Parathyroid adenoma (tissue), 2 donors: ENCODE measurements around the gene SLC25A11.
A peak's percentile ranks its signal among the peaks of the same experiment; 100 is the strongest.

ENCODE experiments used
- H2AFZ ChIP-seq: fragments of 300-600 bp; sonication (generic); one replicate; pipeline ENCODE4 v1.7.0; 2017; ENCODE audit warnings: antibody characterized with exemption, mild to moderate bottlenecking
- H3K27ac ChIP-seq: fragments of 300-600 bp; sonication (generic); one replicate; pipeline ENCODE4 v1.7.0; 2017
- H3K27me3 ChIP-seq: fragments of 300-600 bp; sonication (generic); one replicate; pipeline ENCODE4 v1.7.0; 2017; ENCODE audit warnings: low read length; ENCODE audit not compliant: control insufficient read depth, insufficient read depth
- H3K36me3 ChIP-seq: fragments of 300-600 bp; sonication (generic); one replicate; pipeline ENCODE4 v1.7.0; 2017; ENCODE audit warnings: low read length; ENCODE audit not compliant: control insufficient read depth, insufficient read depth
- H3K4me1 ChIP-seq: fragments of 300-600 bp; sonication (generic); one replicate; pipeline ENCODE4 v1.7.0; 2017; ENCODE audit warnings: control low read depth
- H3K4me2 ChIP-seq: fragments of 300-600 bp; sonication (generic); one replicate; pipeline ENCODE4 v1.7.0; 2017; ENCODE audit warnings: low read length
- H3K4me3 ChIP-seq: fragments of 300-600 bp; sonication (generic); one replicate; pipeline ENCODE4 v1.7.0; 2017; ENCODE audit warnings: low read depth, low read length
- H3K79me2 ChIP-seq: fragments of 300-600 bp; sonication (generic); one replicate; pipeline ENCODE4 v1.7.0; 2017; ENCODE audit warnings: control low read depth
- H3K9ac ChIP-seq: fragments of 300-600 bp; sonication (generic); one replicate; pipeline ENCODE4 v1.7.0; 2017; ENCODE audit warnings: mild to moderate bottlenecking
- H3K9me3 ChIP-seq: fragments of 300-600 bp; sonication (generic); one replicate; pipeline ENCODE4 v1.7.0; 2017; ENCODE audit warnings: low read length; ENCODE audit not compliant: control insufficient read depth
- TF ChIP-seq, protein P1 (sequence below): fragments of 300-600 bp; sonication (generic); IDR thresholded peaks from one replicate; pipeline ENCODE4 v1.7.0; 2017; ENCODE audit warnings: antibody characterized with exemption, mild to moderate bottlenecking
- donor health status: primary hyperparathyroidism.

Gene SLC25A11, protein sequence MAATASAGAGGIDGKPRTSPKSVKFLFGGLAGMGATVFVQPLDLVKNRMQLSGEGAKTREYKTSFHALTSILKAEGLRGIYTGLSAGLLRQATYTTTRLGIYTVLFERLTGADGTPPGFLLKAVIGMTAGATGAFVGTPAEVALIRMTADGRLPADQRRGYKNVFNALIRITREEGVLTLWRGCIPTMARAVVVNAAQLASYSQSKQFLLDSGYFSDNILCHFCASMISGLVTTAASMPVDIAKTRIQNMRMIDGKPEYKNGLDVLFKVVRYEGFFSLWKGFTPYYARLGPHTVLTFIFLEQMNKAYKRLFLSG

DNA sequence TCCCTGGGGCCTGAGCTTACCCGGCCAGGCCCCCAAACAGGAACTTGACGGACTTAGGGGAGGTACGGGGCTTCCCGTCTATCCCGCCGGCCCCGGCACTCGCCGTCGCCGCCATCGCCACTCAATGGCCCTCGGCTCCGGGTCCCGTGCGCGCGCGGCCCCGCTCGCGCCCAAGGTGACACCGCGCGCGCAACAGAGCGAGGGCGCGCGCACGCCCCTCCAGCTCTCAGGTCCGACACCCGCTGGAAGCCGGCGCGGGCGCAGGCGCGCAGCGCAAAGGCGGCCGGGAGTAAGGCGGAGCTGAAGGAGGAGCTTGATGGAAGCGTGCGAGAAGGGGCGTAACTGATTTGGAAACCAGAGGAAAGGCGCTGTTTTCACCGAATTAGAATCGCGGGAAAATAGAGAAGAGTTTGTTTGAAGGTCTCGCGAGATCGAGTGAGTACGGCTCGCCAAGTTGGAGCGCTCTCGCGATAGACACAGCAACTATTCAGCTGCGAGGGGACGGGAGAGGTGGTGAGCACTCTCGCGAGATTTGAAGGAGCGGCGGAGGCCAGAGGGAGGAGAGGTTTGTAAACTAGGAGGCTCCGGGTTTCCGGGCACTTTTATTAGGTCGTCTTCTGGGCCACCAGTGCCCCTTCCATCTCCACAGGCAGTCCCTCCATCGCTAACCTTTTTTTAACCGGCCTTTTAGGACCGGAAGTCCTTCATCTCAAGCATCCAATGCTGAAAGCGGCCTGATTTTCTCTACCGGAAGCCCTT lies at the start of gene SLC25A11, which contains the start of gene RNF167:
Gene SLC25A11 (minus strand): TSS at position 251 of the 759 bp plus-strand sequence. CDS start 136 bp downstream, at position 115.
Gene RNF167 (plus strand): TSS at position 473 of the 759 bp plus-strand sequence. CDS start 642 bp downstream, outside the sequence.
- H3K4me1 ChIP-seq = peaks cover 18% of the 10 kb centered on the region
- TF ChIP-seq, protein P1, sequence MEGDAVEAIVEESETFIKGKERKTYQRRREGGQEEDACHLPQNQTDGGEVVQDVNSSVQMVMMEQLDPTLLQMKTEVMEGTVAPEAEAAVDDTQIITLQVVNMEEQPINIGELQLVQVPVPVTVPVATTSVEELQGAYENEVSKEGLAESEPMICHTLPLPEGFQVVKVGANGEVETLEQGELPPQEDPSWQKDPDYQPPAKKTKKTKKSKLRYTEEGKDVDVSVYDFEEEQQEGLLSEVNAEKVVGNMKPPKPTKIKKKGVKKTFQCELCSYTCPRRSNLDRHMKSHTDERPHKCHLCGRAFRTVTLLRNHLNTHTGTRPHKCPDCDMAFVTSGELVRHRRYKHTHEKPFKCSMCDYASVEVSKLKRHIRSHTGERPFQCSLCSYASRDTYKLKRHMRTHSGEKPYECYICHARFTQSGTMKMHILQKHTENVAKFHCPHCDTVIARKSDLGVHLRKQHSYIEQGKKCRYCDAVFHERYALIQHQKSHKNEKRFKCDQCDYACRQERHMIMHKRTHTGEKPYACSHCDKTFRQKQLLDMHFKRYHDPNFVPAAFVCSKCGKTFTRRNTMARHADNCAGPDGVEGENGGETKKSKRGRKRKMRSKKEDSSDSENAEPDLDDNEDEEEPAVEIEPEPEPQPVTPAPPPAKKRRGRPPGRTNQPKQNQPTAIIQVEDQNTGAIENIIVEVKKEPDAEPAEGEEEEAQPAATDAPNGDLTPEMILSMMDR = no peak

DNA sequence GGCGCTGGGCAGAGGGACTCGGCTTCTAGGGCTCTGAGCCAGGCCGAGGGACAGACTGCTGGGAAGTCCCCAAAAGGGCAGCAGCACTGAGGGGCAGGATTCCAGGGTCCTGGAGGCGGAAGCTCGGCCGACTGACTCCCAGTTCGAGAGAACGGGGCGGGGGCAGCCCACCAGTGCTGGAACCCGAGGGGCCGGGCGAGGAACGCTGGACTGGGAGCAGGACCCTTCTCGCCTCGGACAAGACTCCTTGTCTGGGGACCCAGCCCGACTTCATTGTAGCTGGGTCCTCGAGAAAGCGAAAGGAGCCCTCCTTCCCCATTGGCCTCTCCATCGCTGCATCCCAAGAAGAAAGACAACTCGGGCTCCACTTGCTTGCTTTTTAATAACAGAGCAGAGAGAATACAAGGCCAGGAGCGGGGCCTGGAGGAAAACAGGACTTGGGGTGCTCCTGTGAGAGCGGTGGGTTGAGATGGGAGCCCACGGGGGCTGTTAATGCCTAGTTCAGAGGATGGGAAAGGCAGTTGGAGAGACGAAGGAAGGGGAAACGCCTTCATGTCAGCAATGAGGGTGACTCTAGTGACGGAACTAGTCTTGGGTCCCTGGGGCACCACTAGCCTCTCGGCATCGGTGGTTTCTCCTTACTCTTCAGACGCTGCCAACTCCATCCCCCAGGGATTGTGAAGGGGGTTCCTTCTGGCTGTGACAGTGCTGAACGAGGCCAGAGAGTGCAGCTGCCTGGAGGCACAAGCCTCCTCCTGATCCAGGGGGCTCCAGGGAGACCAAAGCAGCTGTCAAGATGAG lies 48.1 kb upstream of the SLC25A11 start:
- TF ChIP-seq, protein P1 = no peak
- peak overlapping the region; percentile 90 for H3K4me2 ChIP-seq
- H3K27ac ChIP-seq = peak overlapping the region; percentile 76
- H2AFZ ChIP-seq = peak overlapping the region; percentile 81
- peaks cover 2% of the 10 kb centered on the region for H3K79me2 ChIP-seq
- no peaks in the 10 kb centered on the region for H3K9me3 ChIP-seq
- no peaks in the 10 kb centered on the region for H3K27me3 ChIP-seq
- peaks cover 9% of the 10 kb centered on the region for H3K4me1 ChIP-seq
- peak overlapping the region; percentile 87 for H3K4me3 ChIP-seq
- H3K36me3 ChIP-seq = no peaks in the 10 kb centered on the region
- H3K9ac ChIP-seq = peak overlapping the region; percentile 74

More for the DNA sequence above, at the start of gene SLC25A11, which contains the start of gene RNF167:
- peak within 1 kb of the TSS; percentile 81 for H2AFZ ChIP-seq
- peak within 1 kb of the TSS; percentile 91 for H3K27ac ChIP-seq
- H3K79me2 ChIP-seq = peaks cover 20% of the 10 kb centered on the region
- peak within 1 kb of the TSS; percentile 69 for H3K9ac ChIP-seq
- peak within 1 kb of the TSS; percentile 91 for H3K4me3 ChIP-seq
- no peaks in the 10 kb centered on the region for H3K9me3 ChIP-seq
- H3K36me3 ChIP-seq = no peaks in the 10 kb centered on the region
- peak within 1 kb of the TSS; percentile 97 for H3K4me2 ChIP-seq
- no peaks in the 10 kb centered on the region for H3K27me3 ChIP-seq

DNA sequence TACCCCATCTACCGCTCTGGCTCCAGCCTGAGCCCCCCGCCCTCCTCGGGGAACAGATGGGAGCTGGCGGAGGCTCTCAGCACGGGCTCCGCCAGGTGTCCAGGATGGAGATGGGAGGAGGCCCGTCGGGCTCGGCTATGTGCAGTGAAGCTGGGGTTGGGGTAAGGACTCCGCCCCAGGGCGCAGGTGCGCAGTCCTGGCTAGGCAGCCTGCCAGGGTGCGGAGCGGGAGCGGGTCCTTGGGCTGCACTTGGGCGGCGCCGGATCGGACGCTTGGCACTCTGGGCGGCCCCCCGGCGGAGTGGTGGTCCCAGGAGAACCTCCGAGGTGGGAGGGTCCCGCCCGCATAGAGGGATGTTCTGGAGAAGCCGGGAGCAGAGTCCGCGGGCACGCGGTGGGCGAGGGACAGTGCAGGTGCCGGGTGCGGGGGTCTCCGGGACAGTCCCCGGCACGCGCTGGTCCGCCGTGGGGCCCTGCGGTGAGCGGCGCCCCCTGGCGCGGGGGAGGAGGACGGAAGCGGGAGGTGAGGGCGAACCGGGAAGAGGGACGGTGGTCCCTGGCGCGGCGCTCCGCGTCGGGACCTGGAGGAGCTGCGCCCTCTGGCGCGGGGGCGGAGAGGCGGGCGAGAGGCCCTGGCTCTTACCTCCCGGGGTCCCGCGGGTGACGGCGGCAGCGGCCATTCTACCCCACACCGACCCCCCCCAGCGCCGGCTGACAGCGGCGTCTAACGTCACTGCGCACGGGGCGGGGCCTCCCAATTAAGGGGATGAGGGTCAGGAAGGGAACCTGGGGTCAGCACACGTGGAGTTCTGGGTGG lies 47.3 kb upstream of the SLC25A11 start, which contains the start of gene CAMTA2:
Gene CAMTA2 (minus strand): TSS at position 725 of the 816 bp plus-strand sequence. CDS start 1,453 bp downstream, outside the sequence.
- TF ChIP-seq, protein P1 = peak; percentile 87
- Histone ChIP-seq H3K79me2 (peaks cover 2% of the 10 kb centered on the region), H3K27me3 (no peaks in the 10 kb centered on the region), H3K4me1 (peaks cover 9% of the 10 kb centered on the region), H3K4me3 (peak within 1 kb of the TSS; percentile 87), H2AFZ (peak within 1 kb of the TSS; percentile 81), H3K9me3 (no peaks in the 10 kb centered on the region), H3K4me2 (peak within 1 kb of the TSS; percentile 90), H3K27ac (peak within 1 kb of the TSS; percentile 76), H3K9ac (peak within 1 kb of the TSS; percentile 74), H3K36me3 (no peaks in the 10 kb centered on the region)

DNA sequence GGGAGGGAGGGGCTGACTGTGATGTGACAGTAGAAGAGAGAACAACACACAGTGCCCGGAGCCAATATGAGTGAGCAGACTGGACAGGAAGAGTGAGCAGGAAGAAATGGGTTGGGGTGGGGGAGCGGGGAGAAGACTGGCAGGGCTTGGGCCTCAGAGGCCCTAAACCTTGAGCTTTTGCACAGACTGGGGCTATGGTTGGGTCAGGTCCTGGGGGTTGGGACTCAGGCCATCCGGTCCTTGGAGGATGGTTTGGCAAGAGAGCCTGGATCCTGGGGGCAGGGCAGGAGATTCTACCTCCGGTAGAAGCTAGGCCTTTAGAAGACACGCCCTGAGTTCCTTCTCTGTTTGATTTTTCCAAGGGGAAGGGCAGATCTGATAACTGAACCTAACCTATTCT lies 46.6 kb upstream of the SLC25A11 start:
- H3K4me1 ChIP-seq = peaks cover 9% of the 10 kb centered on the region
- H2AFZ ChIP-seq = peak overlapping the region; percentile 81
- peak overlapping the region; percentile 76 for H3K27ac ChIP-seq
- H3K9me3 ChIP-seq = no peaks in the 10 kb centered on the region
- no peaks in the 10 kb centered on the region for H3K36me3 ChIP-seq
- H3K4me2 ChIP-seq = peak overlapping the region; percentile 90
- H3K27me3 ChIP-seq = no peaks in the 10 kb centered on the region
- TF ChIP-seq, protein P1 = no peak
- no peak overlapping the region for H3K9ac ChIP-seq
- H3K4me3 ChIP-seq = peak overlapping the region; percentile 87
- peaks cover 2% of the 10 kb centered on the region for H3K79me2 ChIP-seq
